ENCODE results near the gene TSPAN9.

Gene TSPAN9

GRCh38 chr12:3076730-3077571 lies at the start of gene TSPAN9:
Gene TSPAN9, plus strand, starts transcription at chr12:3077379. Its CDS starts 123,815 bp downstream, at chr12:3201194.
- Histone ChIP-seq H3K9me3 (ENCODE audit: control insufficient read depth, insufficient read depth, low read length) (no peaks in the 10 kb centered on the region), H3K27me3 (ENCODE audit: control insufficient read depth, insufficient read depth, low read length) (peaks cover 9% of the 10 kb centered on the region), H3K4me1 (ENCODE audit: control insufficient read depth, insufficient read depth, low read length) (peaks cover 5% of the 10 kb centered on the region), H3K9ac (ENCODE audit: low read depth, low read length) (peak within 1 kb of the TSS; percentile 70), H3K36me3 (ENCODE audit: control insufficient read depth, insufficient read depth, low read length) (no peaks in the 10 kb centered on the region), H3K4me3 (ENCODE audit: low read depth, low read length) (peak within 1 kb of the TSS; percentile 59)

- no peaks in the 10 kb centered on the region for H3K4me1 ChIP-seq (ENCODE audit: control insufficient read depth, insufficient read depth, low read length)
- no peaks in the 10 kb centered on the region for H3K9me3 ChIP-seq (ENCODE audit: control insufficient read depth, insufficient read depth, low read length)
- no peak overlapping the region for H3K4me3 ChIP-seq (ENCODE audit: low read depth, low read length)
- H3K36me3 ChIP-seq (ENCODE audit: control insufficient read depth, insufficient read depth, low read length) = peaks cover 35% of the 10 kb centered on the region
- H3K9ac ChIP-seq (ENCODE audit: low read depth, low read length) = no peak overlapping the region
- H3K27me3 ChIP-seq (ENCODE audit: control insufficient read depth, insufficient read depth, low read length) = no peaks in the 10 kb centered on the region
Measured at GRCh38 chr12:3028108-3028507, 49.1 kb upstream of the TSPAN9 start.

GRCh38 chr12:3030821-3031429 lies 46.3 kb upstream of the TSPAN9 start:
- Histone ChIP-seq H3K36me3 (ENCODE audit: control insufficient read depth, insufficient read depth, low read length) (peaks cover 29% of the 10 kb centered on the region), H3K9ac (ENCODE audit: low read depth, low read length) (no peak overlapping the region), H3K27me3 (ENCODE audit: control insufficient read depth, insufficient read depth, low read length) (no peaks in the 10 kb centered on the region), H3K4me3 (ENCODE audit: low read depth, low read length) (no peak overlapping the region), H3K4me1 (ENCODE audit: control insufficient read depth, insufficient read depth, low read length) (peaks cover 2% of the 10 kb centered on the region), H3K9me3 (ENCODE audit: control insufficient read depth, insufficient read depth, low read length) (no peaks in the 10 kb centered on the region)

- H3K9ac ChIP-seq (ENCODE audit: low read depth, low read length) = no peak overlapping the region
- H3K36me3 ChIP-seq (ENCODE audit: control insufficient read depth, insufficient read depth, low read length) = peaks cover 27% of the 10 kb centered on the region
- peaks cover 2% of the 10 kb centered on the region for H3K4me1 ChIP-seq (ENCODE audit: control insufficient read depth, insufficient read depth, low read length)
- H3K4me3 ChIP-seq (ENCODE audit: low read depth, low read length) = no peak overlapping the region
- H3K27me3 ChIP-seq (ENCODE audit: control insufficient read depth, insufficient read depth, low read length) = no peaks in the 10 kb centered on the region
- no peaks in the 10 kb centered on the region for H3K9me3 ChIP-seq (ENCODE audit: control insufficient read depth, insufficient read depth, low read length)
Measured at GRCh38 chr12:3032161-3032560, 45.0 kb upstream of the TSPAN9 start.

GRCh38 chr12:3032770-3033538 lies 44.2 kb upstream of the TSPAN9 start:
- H3K27me3 ChIP-seq (ENCODE audit: control insufficient read depth, insufficient read depth, low read length) = no peaks in the 10 kb centered on the region
- peaks cover 30% of the 10 kb centered on the region for H3K36me3 ChIP-seq (ENCODE audit: control insufficient read depth, insufficient read depth, low read length)
- H3K9ac ChIP-seq (ENCODE audit: low read depth, low read length) = no peak overlapping the region
- no peak overlapping the region for H3K4me3 ChIP-seq (ENCODE audit: low read depth, low read length)
- no peaks in the 10 kb centered on the region for H3K9me3 ChIP-seq (ENCODE audit: control insufficient read depth, insufficient read depth, low read length)
- peaks cover 2% of the 10 kb centered on the region for H3K4me1 ChIP-seq (ENCODE audit: control insufficient read depth, insufficient read depth, low read length)

- Histone ChIP-seq H3K4me1 (ENCODE audit: control insufficient read depth, insufficient read depth, low read length) (peaks cover 2% of the 10 kb centered on the region), H3K27me3 (ENCODE audit: control insufficient read depth, insufficient read depth, low read length) (no peaks in the 10 kb centered on the region), H3K36me3 (ENCODE audit: control insufficient read depth, insufficient read depth, low read length) (peaks cover 30% of the 10 kb centered on the region), H3K4me3 (ENCODE audit: low read depth, low read length) (no peak overlapping the region), H3K9ac (ENCODE audit: low read depth, low read length) (no peak overlapping the region), H3K9me3 (ENCODE audit: control insufficient read depth, insufficient read depth, low read length) (no peaks in the 10 kb centered on the region)
Measured at GRCh38 chr12:3033539-3033867, 43.7 kb upstream of the TSPAN9 start.

GRCh38 chr12:3034067-3034750 lies 43.0 kb upstream of the TSPAN9 start:
- no peaks in the 10 kb centered on the region for H3K9me3 ChIP-seq (ENCODE audit: control insufficient read depth, insufficient read depth, low read length)
- H3K27me3 ChIP-seq (ENCODE audit: control insufficient read depth, insufficient read depth, low read length) = no peaks in the 10 kb centered on the region
- H3K4me1 ChIP-seq (ENCODE audit: control insufficient read depth, insufficient read depth, low read length) = peaks cover 2% of the 10 kb centered on the region
- no peak overlapping the region for H3K4me3 ChIP-seq (ENCODE audit: low read depth, low read length)
- H3K9ac ChIP-seq (ENCODE audit: low read depth, low read length) = no peak overlapping the region
- H3K36me3 ChIP-seq (ENCODE audit: control insufficient read depth, insufficient read depth, low read length) = peaks cover 38% of the 10 kb centered on the region

GRCh38 chr12:3035171-3035570 lies 42.0 kb upstream of the TSPAN9 start:
- no peak overlapping the region for H3K4me3 ChIP-seq (ENCODE audit: low read depth, low read length)
- H3K9ac ChIP-seq (ENCODE audit: low read depth, low read length) = no peak overlapping the region
- H3K9me3 ChIP-seq (ENCODE audit: control insufficient read depth, insufficient read depth, low read length) = no peaks in the 10 kb centered on the region
- peaks cover 2% of the 10 kb centered on the region for H3K4me1 ChIP-seq (ENCODE audit: control insufficient read depth, insufficient read depth, low read length)
- H3K27me3 ChIP-seq (ENCODE audit: control insufficient read depth, insufficient read depth, low read length) = no peaks in the 10 kb centered on the region
- peaks cover 46% of the 10 kb centered on the region for H3K36me3 ChIP-seq (ENCODE audit: control insufficient read depth, insufficient read depth, low read length)

- Histone ChIP-seq H3K36me3 (ENCODE audit: control insufficient read depth, insufficient read depth, low read length) (peaks cover 48% of the 10 kb centered on the region), H3K9ac (ENCODE audit: low read depth, low read length) (no peak overlapping the region)
Measured at GRCh38 chr12:3035815-3036702, 41.1 kb upstream of the TSPAN9 start.

GRCh38 chr12:3036901-3037600 lies 40.1 kb upstream of the TSPAN9 start:
- H3K4me1 ChIP-seq (ENCODE audit: control insufficient read depth, insufficient read depth, low read length) = peaks cover 2% of the 10 kb centered on the region
- no peaks in the 10 kb centered on the region for H3K9me3 ChIP-seq (ENCODE audit: control insufficient read depth, insufficient read depth, low read length)
- no peak overlapping the region for H3K9ac ChIP-seq (ENCODE audit: low read depth, low read length)
- peaks cover 47% of the 10 kb centered on the region for H3K36me3 ChIP-seq (ENCODE audit: control insufficient read depth, insufficient read depth, low read length)
- H3K4me3 ChIP-seq (ENCODE audit: low read depth, low read length) = no peak overlapping the region
- H3K27me3 ChIP-seq (ENCODE audit: control insufficient read depth, insufficient read depth, low read length) = no peaks in the 10 kb centered on the region

More at GRCh38 chr12:3035815-3036702, 41.1 kb upstream of the TSPAN9 start:
- Histone ChIP-seq H3K27me3 (ENCODE audit: control insufficient read depth, insufficient read depth, low read length) (no peaks in the 10 kb centered on the region), H3K4me1 (ENCODE audit: control insufficient read depth, insufficient read depth, low read length) (peaks cover 2% of the 10 kb centered on the region), H3K4me3 (ENCODE audit: low read depth, low read length) (no peak overlapping the region), H3K9me3 (ENCODE audit: control insufficient read depth, insufficient read depth, low read length) (no peaks in the 10 kb centered on the region)

All from iPS-15b (cell line).